Loucy (cell line): Measurements from ENCODE around the gene PLEKHB1.
A peak's percentile ranks its signal among the peaks of the same experiment; 100 is the strongest.

Source experiments
- H2AFZ ChIP-seq: fragments of 200-600 bp; sonication (generic); 2 replicates; pipeline ENCODE4 v1.6.0; 2016; ENCODE audit warnings: antibody characterized with exemption, mild to moderate bottlenecking, low read length, moderate library complexity
- H3F3A ChIP-seq: fragments of 200-600 bp; 2 replicates; pipeline ENCODE4 v1.6.0; 2016; ENCODE audit warnings: antibody characterized with exemption, low read depth, mild to moderate bottlenecking
- H3K27me3 ChIP-seq: fragments of 200-600 bp; sonication (generic); 2 replicates; pipeline ENCODE4 v1.6.1; 2014; ENCODE audit warnings: low read length, mild to moderate bottlenecking; ENCODE audit not compliant: insufficient read depth, poor library complexity, severe bottlenecking
- H3K36me3 ChIP-seq: fragments of 200-600 bp; sonication (generic); 2 replicates; pipeline ENCODE4 v1.6.1; 2016; ENCODE audit warnings: low read length; ENCODE audit not compliant: insufficient read depth
- H3K4me1 ChIP-seq: fragments of 200-600 bp; sonication (generic); 2 replicates; pipeline ENCODE4 v1.5.1; 2014; ENCODE audit warnings: low read length, mild to moderate bottlenecking; ENCODE audit not compliant: insufficient read depth, poor library complexity, severe bottlenecking
- H3K4me2 ChIP-seq: fragments of 200-600 bp; sonication (generic); 2 replicates; pipeline ENCODE4 v1.6.0; 2014; ENCODE audit warnings: antibody characterized with exemption, low read length, low read depth, mild to moderate bottlenecking; ENCODE audit not compliant: poor library complexity, severe bottlenecking
- H3K4me3 ChIP-seq: fragments of 200-600 bp; sonication (generic); 2 replicates; pipeline ENCODE4 v1.5.1; 2014; ENCODE audit warnings: low read length, mild to moderate bottlenecking, mixed read lengths; ENCODE audit not compliant: poor library complexity, severe bottlenecking
- H3K79me2 ChIP-seq: fragments of 200-600 bp; sonication (generic); 2 replicates; pipeline ENCODE4 v1.6.1; 2014; ENCODE audit warnings: low read length; ENCODE audit not compliant: insufficient read depth
- H3K9ac ChIP-seq: fragments of 200-600 bp; sonication (generic); 2 replicates; pipeline ENCODE4 v1.6.0; 2014; ENCODE audit warnings: mild to moderate bottlenecking, low read depth, low read length, moderate library complexity; ENCODE audit not compliant: poor library complexity, severe bottlenecking
- H3K9me2 ChIP-seq: fragments of 200-600 bp; sonication (generic); replicated peaks from 2 replicates; pipeline ENCODE4 v1.6.1; 2016; ENCODE audit warnings: low read depth, low read length, mixed read lengths
- H3K9me3 ChIP-seq: fragments of 200-600 bp; sonication (generic); 2 replicates; pipeline ENCODE4 v1.6.1; 2014; ENCODE audit warnings: mild to moderate bottlenecking, antibody characterized with exemption, low read length, low read depth; ENCODE audit not compliant: insufficient read depth
- H4K20me1 ChIP-seq: fragments of 200-600 bp; sonication (generic); 2 replicates; pipeline ENCODE4 v1.6.0; 2014; ENCODE audit warnings: antibody characterized with exemption, low read length, mild to moderate bottlenecking; ENCODE audit not compliant: insufficient read depth, poor library complexity, severe bottlenecking
- EZH2phosphoT487 ChIP-seq: fragments of 200-600 bp; IDR thresholded peaks from 2 replicates; pipeline ENCODE4 v1.6.1; 2018; ENCODE audit warnings: antibody characterized with exemption, mild to moderate bottlenecking, moderate library complexity, borderline replicate concordance
- TF ChIP-seq, protein P1 (sequence below): fragments of 200-600 bp; sonication (generic); conservative IDR thresholded peaks from 2 replicates; pipeline ENCODE4 v1.5.1; 2014; ENCODE audit warnings: mild to moderate bottlenecking, antibody characterized with exemption, low read length

PLEKHB1 gene

DNA sequence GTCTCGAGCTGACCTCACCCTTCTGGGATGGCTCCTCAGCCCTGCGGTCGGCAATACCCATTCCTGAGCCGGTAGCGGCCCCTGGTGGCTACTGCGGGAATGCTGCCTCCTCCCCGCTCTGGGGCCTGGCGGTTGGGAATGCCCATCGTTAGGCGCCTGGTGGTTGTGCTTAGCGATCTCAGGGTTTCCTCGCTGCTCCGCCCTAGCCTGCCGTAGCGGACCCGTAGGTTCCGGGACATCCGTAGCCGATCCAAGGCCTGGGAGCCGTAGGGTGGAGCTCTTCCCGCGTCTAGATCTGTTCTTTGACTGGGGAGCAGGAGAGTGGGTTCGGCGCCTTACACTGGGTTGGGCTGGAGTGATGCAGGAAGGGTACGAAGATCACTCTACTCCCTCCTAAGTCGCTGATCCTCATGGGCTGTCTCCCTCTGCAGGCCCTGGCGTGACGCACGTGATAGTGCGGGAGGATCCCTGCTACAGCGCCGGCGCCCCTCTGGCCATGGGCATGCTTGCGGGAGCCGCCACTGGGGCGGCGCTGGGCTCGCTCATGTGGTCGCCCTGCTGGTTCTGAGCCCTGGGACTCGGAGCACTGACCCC lies 14.8 kb downstream of the PLEKHB1 start:
- H3K79me2 ChIP-seq = no peaks in the 10 kb centered on the region
- no peaks in the 10 kb centered on the region for H3K9me3 ChIP-seq
- H2AFZ ChIP-seq = no peak overlapping the region
- H4K20me1 ChIP-seq = no peaks in the 10 kb centered on the region
- no peaks in the 10 kb centered on the region for H3F3A ChIP-seq
- H3K36me3 ChIP-seq = no peaks in the 10 kb centered on the region
- H3K4me3 ChIP-seq = no peak overlapping the region
- H3K9ac ChIP-seq = no peak overlapping the region
- H3K27me3 ChIP-seq = no peaks in the 10 kb centered on the region
- no peak overlapping the region for H3K4me2 ChIP-seq
- TF ChIP-seq EZH2phosphoT487 = no peak
- TF ChIP-seq, protein P1, sequence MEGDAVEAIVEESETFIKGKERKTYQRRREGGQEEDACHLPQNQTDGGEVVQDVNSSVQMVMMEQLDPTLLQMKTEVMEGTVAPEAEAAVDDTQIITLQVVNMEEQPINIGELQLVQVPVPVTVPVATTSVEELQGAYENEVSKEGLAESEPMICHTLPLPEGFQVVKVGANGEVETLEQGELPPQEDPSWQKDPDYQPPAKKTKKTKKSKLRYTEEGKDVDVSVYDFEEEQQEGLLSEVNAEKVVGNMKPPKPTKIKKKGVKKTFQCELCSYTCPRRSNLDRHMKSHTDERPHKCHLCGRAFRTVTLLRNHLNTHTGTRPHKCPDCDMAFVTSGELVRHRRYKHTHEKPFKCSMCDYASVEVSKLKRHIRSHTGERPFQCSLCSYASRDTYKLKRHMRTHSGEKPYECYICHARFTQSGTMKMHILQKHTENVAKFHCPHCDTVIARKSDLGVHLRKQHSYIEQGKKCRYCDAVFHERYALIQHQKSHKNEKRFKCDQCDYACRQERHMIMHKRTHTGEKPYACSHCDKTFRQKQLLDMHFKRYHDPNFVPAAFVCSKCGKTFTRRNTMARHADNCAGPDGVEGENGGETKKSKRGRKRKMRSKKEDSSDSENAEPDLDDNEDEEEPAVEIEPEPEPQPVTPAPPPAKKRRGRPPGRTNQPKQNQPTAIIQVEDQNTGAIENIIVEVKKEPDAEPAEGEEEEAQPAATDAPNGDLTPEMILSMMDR = peak; percentile 74
- peaks cover 22% of the 10 kb centered on the region for H3K4me1 ChIP-seq
- no peaks in the 10 kb centered on the region for H3K9me2 ChIP-seq

DNA sequence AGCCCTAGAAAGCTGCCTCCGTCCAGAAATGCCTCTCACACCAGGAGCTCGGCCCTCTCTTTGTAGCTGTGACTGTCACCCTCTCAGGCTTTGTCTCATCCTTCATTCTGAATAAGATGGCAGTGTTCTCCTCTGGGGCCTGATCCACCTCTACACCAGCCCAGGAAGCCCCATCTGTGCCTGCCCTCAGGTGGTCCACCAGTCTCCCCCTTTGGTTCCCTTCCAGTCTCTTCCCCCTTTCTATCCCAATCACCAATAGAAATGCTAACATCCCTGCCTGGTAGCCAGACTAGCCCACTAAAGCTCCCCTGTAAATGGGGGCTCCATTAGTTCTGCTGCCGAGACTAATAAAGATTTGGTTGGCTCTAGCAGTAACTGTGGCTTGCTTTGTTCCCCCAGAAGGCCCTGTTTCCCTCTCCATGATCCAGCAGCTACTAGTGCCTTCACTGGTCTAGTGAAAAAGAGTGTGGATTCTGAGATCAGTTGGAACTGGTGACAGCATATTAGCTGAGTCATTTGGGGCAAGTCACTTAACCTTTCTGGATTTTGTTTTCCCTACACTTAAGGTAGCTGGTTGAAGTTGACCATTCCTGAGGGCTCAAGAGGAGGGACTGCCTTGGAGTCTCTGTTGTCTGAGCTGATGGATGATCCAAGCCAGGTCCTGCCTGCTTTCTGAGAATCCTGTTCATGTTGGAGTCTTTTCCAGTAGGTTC lies 16.2 kb downstream of the PLEKHB1 start:
- H3K4me3 ChIP-seq = no peak overlapping the region
- H3F3A ChIP-seq = peaks cover 1% of the 10 kb centered on the region; the same call in 1 of the 2 replicates
- no peaks in the 10 kb centered on the region for H3K27me3 ChIP-seq
- H3K9me3 ChIP-seq = no peaks in the 10 kb centered on the region
- no peaks in the 10 kb centered on the region for H4K20me1 ChIP-seq
- peaks cover 31% of the 10 kb centered on the region for H3K4me1 ChIP-seq
- H2AFZ ChIP-seq = no peak overlapping the region
- no peaks in the 10 kb centered on the region for H3K9me2 ChIP-seq
- no peak overlapping the region for H3K4me2 ChIP-seq
- no peaks in the 10 kb centered on the region for H3K79me2 ChIP-seq
- TF ChIP-seq EZH2phosphoT487 = no peak
- TF ChIP-seq, protein P1 = no peak
- no peaks in the 10 kb centered on the region for H3K36me3 ChIP-seq
- H3K9ac ChIP-seq = no peak overlapping the region

DNA sequence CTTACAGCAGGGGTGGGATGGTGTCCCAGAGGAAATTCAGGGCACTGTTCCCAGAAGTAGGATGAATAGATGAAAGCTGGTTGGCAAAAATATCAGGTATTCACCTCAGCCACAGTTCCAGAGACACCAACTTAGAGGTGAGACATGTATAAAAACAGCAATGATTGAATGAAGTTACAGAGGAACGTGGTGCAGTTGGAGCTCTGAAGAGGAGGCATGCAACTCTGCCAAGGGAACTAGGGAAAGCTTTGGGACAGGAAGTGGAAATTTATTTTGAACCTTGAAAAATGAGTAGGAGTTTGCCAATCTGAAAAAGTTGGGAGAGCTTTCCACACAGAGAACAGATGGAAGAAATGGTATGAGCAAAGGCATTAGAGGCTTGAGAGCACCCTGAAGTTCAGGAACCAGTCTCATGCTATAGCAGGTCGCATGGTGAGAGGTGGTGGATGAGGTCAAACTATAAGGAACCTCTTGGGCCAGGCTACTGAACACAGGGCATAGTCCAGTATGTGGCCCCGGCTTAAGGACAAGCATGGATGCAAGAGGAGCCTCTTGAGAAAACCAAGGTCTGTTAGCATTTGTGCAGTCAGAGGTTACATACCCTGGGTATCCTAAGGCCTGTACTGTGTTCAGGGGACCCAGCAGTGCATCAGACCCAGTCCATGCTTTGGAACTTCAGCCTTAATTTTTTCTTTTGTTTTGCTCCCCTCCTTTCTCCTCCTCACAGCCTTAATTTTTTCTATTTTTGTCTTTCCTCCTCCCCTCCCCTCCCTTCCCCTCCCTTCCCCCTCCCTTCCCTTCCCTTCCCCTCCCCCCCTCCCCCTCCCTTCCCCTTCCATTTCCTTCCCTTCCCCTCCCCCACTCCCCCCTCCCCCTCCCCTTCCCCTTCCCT lies 17.5 kb downstream of the PLEKHB1 start:
- TF ChIP-seq, protein P1 = no peak
- no peak for TF ChIP-seq EZH2phosphoT487
- Histone ChIP-seq H3K4me2 (peak overlapping the region; percentile 32), H3K9ac (no peak overlapping the region), H3K36me3 (no peaks in the 10 kb centered on the region), H3K27me3 (no peaks in the 10 kb centered on the region), H3K79me2 (no peaks in the 10 kb centered on the region), H4K20me1 (no peaks in the 10 kb centered on the region), H3K4me3 (no peak overlapping the region), H3K4me1 (peaks cover 38% of the 10 kb centered on the region), H2AFZ (no peak overlapping the region), H3K9me3 (no peaks in the 10 kb centered on the region), H3K9me2 (no peaks in the 10 kb centered on the region), H3F3A (peaks cover 4% of the 10 kb centered on the region; the same call in 1 of the 2 replicates)
